ENCODE results near the gene ERICH4. TPM values are rescaled to one million over a fixed set of nuclear protein-coding genes. Genes with fewer than 3 reads are reported as not detected.

ERICH4 gene
- total and polyA plus RNA-seq, 2 of the 13 experiments (the other 11 are each of a cell fraction or from before 2014, with no cell fraction given): 0.40 to 0.64 TPM

DNA sequence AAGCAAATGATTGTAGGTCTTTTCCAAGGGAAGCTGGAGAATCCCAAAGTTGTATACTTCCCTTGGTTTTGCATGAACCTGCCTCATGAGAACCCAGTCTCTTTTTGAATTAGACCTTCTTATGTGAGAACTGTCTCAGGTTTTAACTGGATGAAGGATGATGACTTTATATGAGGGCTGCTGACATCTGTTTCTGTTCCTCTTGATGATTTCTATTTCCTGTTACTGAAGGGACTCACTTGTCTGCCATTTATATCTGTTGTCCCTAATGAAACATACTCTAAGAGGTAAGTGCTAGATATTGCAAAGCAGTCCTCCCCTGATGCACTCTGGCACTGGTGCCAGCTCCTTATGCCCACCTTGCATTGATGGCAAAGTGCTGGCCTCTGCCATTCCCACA is 33.6 kb downstream of the ERICH4 start (continued):
- TF ChIP-seq POLR2AphosphoS2 (IDR thresholded peaks at IDR 0.05; ENCODE audit: low read depth, low read length) (no peak), ZNF670 (CRISPR knock-in tag; IDR thresholded peaks at IDR 0.05; ENCODE audit: borderline replicate concordance) (no peak), ZNF20 (CRISPR knock-in tag; IDR thresholded peaks at IDR 0.05) (no peak), PCBP1 (IDR thresholded peaks at IDR 0.05; ENCODE audit: borderline replicate concordance, low read depth, low read length) (no peak), ZNF124 (CRISPR knock-in tag; IDR thresholded peaks at IDR 0.05) (no peak)
- TF ChIP-seq, protein P1, sequence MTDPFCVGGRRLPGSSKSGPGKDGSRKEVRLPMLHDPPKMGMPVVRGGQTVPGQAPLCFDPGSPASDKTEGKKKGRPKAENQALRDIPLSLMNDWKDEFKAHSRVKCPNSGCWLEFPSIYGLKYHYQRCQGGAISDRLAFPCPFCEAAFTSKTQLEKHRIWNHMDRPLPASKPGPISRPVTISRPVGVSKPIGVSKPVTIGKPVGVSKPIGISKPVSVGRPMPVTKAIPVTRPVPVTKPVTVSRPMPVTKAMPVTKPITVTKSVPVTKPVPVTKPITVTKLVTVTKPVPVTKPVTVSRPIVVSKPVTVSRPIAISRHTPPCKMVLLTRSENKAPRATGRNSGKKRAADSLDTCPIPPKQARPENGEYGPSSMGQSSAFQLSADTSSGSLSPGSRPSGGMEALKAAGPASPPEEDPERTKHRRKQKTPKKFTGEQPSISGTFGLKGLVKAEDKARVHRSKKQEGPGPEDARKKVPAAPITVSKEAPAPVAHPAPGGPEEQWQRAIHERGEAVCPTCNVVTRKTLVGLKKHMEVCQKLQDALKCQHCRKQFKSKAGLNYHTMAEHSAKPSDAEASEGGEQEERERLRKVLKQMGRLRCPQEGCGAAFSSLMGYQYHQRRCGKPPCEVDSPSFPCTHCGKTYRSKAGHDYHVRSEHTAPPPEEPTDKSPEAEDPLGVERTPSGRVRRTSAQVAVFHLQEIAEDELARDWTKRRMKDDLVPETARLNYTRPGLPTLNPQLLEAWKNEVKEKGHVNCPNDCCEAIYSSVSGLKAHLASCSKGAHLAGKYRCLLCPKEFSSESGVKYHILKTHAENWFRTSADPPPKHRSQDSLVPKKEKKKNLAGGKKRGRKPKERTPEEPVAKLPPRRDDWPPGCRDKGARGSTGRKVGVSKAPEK (CRISPR knock-in tag; IDR thresholded peaks at IDR 0.05; ENCODE audit: borderline replicate concordance): no peak

DNA sequence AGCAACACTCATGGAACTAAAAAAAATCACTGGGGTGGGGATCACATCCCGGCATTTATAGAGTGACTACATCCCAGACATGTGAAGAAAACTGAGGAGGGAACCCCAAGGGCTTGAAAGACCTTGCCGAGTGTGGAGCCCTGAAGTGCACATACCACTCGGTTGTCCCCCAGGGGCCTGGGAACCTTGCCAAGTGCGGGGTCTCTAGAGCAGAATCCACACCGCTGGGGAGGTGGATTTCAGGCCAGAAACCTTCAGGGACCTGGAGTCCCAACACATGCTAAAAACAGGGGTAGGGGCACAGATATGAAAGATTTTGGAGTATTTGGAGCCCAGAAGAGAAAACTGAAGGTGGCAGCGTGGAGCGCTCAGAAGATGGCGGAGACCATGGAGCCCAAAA is 35.2 kb downstream of the ERICH4 start:
- no peaks in the 10 kb centered on the region for H4K20me1 ChIP-seq (ENCODE audit: insufficient read depth, low read length)
- H2AFZ ChIP-seq (ENCODE audit: low read length): no peak overlapping the region
- no peak for TF ChIP-seq MXI1 (IDR thresholded peaks at IDR 0.05; ENCODE audit: borderline replicate concordance, low read depth, low read length)
- no peaks in the 10 kb centered on the region for H3K36me3 ChIP-seq (replicated peaks in 1 of 2; ENCODE audit: control insufficient read depth in 1 of 2, insufficient read depth in 2 of 2, low read length in 2 of 2)
- peaks cover 0 to 15% of the 10 kb centered on the region in 2 experiments; a peak in 3 of 5 replicates for H3K27me3 ChIP-seq (ENCODE audit: control insufficient read depth in 1 of 2, insufficient read depth in 2 of 2, low read length in 2 of 2)
- no peaks in the 10 kb centered on the region for H3K4me1 ChIP-seq (ENCODE audit: insufficient read depth, low read length)
- CTCF ChIA-PET (ENCODE audit: low intra/inter-chr PET ratio, low total read pairs): no interaction called here
- ATAC-seq (no peak), DNase-seq (ENCODE audit: low spot score) (no peak), FAIRE-seq (no peak)
- BruUV-seq (replicated peaks): no TSS peak
- no peak overlapping the region for H3K4me3 ChIP-seq (replicated peaks in 1 of 3; ENCODE audit: insufficient read depth in 1 of 3, low read depth in 2 of 3, low read length in 3 of 3)
- in situ Hi-C loops (cut with HindIII; ENCODE audit: extremely low pct_ligation_motif_present, low pct_unique_long_range_greater_than_20kb) (no loop called here), intact Hi-C loops (cut with micrococcal nuclease; ENCODE audit: unreplicated experiment) (no loop called here)
- H3K4me2 ChIP-seq (ENCODE audit: low read depth, low read length): no peak overlapping the region
- H3K9me3 ChIP-seq (ENCODE audit: low read length): no peaks in the 10 kb centered on the region
- WGBS (ENCODE audit: low lambda C conversion rate): 25% methylated on average over 8 of the region's 8 CpGs
- no peaks in the 10 kb centered on the region for H3K79me2 ChIP-seq (ENCODE audit: insufficient read depth, low read length)
- POLR2A ChIA-PET: no interaction called here
- H3K9ac ChIP-seq (ENCODE audit: insufficient read depth, low read depth, low read length): no peak overlapping the region
- H3K27ac ChIP-seq (ENCODE audit: extremely low read length, insufficient read depth, low read length): no peak overlapping the region

Data from HepG2 (cell line).